NCI-H460 (cell line): Measurements from ENCODE around the gene NUFIP1. TPM values are rescaled to one million over a fixed set of nuclear protein-coding genes. Genes with fewer than 3 reads are reported as not detected.
"Not testable (repeated sequence)": the region's sequence is repeated elsewhere in the genome, so short reads cannot be mapped to it uniquely, and the experiment has no call there.

ENCODE experiments used
- DNase-seq: peaks from one replicate; pipeline ENCODE4 v3.0.0-alpha.2; 2016; ENCODE audit warnings: low read depth; ENCODE audit errors: extremely low read depth
- polyA plus RNA-seq: library from polyadenylated mRNA; depleted of rRNA; stranded (reverse); fragments of >200 nt; gene quantifications from 2 replicates; pipeline ENCODE4 v1.2.3, GENCODE V29; 2014; cell fraction: nucleus; rRNA removed
- total RNA-seq: library from RNA; depleted of rRNA; stranded (reverse); fragments of >200 nt; shearing (Covaris generic); gene quantifications from 2 replicates; pipeline ENCODE4 v1.2.3, GENCODE V29; 2014; rRNA removed

The NUFIP1 gene
- 5.1 and 6.6 TPM in 2 replicates for total RNA-seq
- polyA plus RNA-seq, result 4.5 and 5.2 TPM in 2 replicates

GRCh38 chr13:44989071-44989889 lies at the start of gene NUFIP1, which contains the start of gene GPALPP1:
Gene NUFIP1, minus strand, starts transcription at chr13:44989471. Its CDS starts 35 bp downstream, at chr13:44989436.
Gene GPALPP1, plus strand, starts transcription at chr13:44989538. Its CDS starts 117 bp downstream, at chr13:44989655.
- DNase-seq, result peak; percentile 85

GRCh38 chr13:45036206-45036605 lies 46.9 kb upstream of the NUFIP1 start:
- no peak for DNase-seq

DNA sequence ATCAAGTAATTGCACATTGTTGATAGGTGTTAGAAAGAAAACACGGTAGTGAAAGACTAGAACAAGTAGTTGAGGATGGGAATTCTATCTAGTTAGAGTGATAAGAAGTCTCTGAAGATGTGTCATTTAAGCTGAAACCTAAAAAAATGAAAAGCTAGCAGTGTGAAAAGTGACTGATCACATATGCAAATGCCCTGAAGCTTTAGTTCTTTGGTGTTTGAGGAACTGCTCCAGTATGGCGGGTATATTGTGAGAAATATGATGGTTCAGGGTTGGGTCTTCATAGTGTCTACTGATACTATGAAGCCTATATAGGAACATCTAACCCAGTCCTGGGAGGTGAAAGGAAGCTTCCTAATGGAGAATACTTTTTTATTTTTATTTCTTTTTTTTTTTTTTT lies 45.1 kb upstream of the NUFIP1 start:
- DNase-seq, result no peak

DNA sequence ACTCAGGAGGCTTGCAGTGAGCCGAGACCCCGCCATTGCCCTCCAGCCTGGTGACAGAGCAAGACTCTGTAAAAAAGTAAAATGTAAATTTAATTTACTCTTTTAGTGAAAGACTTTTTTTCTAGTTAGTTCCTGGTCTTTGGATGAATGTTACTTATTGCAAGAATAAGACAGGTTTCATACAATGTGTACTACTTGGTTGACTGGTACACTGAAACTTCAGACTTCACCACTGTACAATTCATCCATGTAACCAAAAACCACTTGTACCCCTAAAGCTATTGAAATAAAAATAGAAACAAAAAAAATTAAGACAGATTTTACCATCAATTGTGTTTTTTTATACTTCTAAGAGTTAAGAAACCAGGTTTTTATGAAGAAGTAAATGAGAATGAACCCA lies 35.6 kb upstream of the NUFIP1 start:
- DNase-seq, result no peak

DNA sequence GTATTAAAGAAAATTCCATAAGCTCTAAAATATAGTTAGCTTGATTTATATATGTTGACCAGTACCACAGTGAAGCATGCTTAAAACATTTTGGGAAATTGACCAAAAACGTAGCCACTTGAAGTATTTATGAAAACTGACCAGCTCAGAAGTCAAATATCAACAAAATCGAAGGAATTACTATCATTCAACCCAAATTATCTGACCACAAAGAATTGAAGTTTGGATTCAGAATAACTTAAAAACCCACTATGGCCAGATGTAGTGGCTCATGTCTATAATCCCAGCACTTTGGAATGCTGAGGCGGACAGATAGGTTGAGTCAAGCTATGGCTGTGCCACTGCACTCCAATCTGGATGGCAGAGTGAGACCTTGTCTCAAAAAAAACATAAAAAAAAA lies 32.0 kb upstream of the NUFIP1 start:
- no peak for DNase-seq

GRCh38 chr13:45019981-45020380 lies 30.7 kb upstream of the NUFIP1 start:
- DNase-seq, result not testable (repeated sequence)

DNA sequence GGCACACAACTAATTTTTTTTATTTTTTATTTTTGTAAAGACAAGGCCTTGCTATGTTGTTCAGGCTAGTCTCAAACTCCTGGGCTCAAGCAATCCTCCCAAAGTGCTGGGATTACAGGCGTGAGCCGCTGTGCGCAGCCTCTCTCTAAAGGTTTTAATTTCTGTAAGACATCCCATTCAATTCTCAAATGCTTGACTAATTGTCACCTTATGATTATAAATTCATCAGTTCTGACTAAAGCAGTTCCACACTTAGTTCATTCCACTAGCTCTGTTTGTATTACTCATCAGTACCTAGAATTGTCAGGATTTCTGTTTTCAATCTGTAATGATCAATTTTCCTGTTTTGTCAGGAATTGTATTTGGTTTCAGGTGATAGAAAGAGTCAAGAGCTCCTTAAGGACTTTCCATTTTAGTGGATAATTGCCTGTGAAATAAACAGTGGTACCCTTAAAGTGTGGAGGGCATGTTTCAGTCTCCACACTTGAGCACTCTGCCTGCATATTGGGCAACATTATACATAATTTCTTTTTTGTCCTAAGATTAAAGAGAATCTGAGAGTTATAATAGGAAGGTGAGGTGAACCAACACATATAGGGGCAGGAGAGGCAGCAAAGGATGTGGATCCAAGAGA lies 27.6 kb upstream of the NUFIP1 start:
- no peak for DNase-seq

- no peak for DNase-seq
These were observed 26.0 kb upstream of the NUFIP1 start for GRCh38 chr13:45015300-45015699.

- no peak for DNase-seq
These were observed 21.9 kb upstream of the NUFIP1 start for GRCh38 chr13:45011198-45011597.

DNA sequence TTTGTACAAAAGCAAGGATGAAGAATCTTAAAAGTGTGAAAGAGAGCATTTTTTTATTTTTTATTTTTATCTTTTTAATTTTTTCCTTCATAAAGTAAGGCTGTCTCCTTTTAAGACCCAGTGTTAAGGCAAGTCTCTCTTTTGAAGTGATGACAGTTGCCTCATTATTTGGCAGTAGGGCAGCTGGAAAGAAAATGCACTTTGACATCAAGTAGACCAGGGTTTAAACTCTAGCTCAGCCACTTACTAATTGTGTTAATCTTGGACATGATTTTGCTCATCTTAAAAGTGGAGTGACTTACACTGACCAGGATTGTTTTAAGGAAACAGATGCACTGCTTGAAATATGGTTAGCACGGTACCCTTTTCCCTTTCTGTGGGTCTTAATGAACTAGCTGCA lies 18.6 kb upstream of the NUFIP1 start:
- no peak for DNase-seq

GRCh38 chr13:45007225-45007624 lies 18.0 kb upstream of the NUFIP1 start:
- no peak for DNase-seq

- DNase-seq, result no peak
These were observed 14.8 kb upstream of the NUFIP1 start for GRCh38 chr13:45004096-45004495.

- no peak for DNase-seq
These were observed 14.1 kb upstream of the NUFIP1 start for GRCh38 chr13:45003417-45003816.

DNA sequence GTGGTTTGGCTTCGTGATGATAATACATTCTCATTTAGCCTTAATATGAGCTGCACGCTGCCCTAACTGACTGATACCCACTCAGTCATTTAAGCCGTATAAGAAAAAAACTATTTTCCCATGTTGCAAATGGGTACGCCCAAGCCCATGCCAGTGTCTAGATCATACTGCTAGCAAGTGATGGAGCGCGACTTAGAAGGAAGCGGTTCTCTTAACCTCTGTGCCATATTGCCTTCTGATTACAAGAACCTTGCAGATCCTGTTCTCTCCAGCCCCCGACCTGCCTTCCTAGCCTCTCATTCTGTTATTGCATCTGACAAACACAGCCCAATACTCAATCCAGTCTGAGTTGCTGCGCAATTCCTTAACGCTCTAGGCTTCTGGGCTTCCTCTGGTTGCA lies 670 bp upstream of the NUFIP1 start:
- no peak for DNase-seq

- no peak for DNase-seq
These were observed 10.9 kb downstream of the NUFIP1 start for GRCh38 chr13:44978328-44978727.

- no peak for DNase-seq
These were observed 12.2 kb downstream of the NUFIP1 start for GRCh38 chr13:44976949-44977583.

DNA sequence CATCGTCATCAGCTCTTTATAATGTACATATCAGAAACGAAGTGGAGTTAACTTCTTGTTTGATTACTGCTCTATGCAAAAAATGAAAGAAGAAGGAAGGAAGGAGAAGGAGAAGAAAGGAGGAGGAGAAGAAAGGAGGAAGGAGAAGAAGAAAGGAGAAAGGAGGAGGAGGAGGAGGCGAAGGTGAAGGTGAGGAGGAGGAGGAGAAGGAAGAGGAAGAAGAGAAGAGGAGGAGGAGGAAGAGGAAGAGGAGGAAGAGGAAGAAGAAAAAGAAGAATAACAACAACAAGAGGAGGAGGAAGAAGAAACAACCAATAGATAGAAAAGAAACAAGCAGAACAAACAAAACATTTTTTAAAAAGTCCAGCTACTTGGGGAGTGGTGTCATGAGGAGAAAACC lies 13.1 kb downstream of the NUFIP1 start:
- DNase-seq, result no peak

DNA sequence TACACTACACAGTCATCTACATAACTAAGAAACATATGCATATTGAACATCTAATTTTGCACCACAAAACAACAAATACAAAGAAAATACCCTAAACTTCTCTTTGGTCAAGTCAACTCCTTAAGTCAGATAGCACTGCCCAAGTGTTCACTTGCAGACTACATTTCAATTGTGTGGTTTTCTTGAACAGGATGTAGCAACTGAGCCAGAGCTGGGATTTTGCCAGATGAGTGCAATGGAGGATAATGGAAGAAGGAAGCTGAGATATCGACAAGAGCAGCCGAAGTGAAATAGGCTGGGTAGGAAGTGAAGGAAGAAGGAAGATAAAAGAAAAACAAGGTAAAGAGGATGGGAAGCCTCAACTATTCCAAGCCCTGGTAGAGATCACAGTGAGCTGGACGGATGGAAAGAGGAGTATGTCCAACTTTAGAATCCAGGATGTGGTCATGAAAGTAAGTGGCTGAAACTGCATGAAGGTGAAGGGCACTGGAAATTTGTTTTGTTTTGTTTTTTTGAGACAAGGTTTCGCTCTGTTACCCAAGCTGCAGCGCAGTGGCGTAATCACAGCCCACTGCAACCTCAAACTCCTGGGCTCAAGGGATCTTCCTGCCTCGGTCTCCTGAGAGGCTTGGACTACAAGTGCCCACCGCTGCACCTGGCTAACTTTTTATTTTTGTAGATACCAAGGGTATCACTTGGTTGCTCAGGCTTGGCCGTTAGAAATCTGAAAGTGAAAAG lies 15.0 kb downstream of the NUFIP1 start:
- DNase-seq, result no peak

GRCh38 chr13:44972956-44973581 lies 16.2 kb downstream of the NUFIP1 start:
- peak; percentile 13 for DNase-seq
